Measurements from ENCODE around the gene RPS6KA4. TPM values are rescaled to one million over a fixed set of nuclear protein-coding genes. Genes with fewer than 3 reads are reported as not detected.
"Not testable (repeated sequence)": the region's sequence is repeated elsewhere in the genome, so short reads cannot be mapped to it uniquely, and the experiment has no call there.

The RPS6KA4 gene
- total RNA-seq, 1 donor from 2014 or later: 25.4 TPM

DNA sequence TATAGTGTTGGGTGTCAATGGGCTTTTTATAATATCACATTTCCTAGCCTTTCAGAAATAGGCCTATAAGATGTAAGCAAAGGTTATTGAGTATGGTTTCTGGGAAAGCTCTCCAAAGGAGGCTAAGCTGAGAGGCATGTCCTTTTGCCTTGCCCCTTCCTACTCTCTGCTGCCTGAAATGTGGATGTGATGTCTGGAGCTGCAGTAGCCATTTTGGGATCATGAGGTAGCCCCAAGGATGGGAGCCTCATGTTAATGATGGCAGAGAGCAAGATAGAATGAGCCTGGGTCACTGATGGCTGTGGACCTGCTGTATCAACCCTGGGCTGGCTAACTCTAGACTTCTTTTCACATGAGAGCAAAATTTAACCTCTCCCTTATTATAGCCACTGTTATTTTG is 29.0 kb downstream of the RPS6KA4 start:
- no peak for DNase-seq

DNA sequence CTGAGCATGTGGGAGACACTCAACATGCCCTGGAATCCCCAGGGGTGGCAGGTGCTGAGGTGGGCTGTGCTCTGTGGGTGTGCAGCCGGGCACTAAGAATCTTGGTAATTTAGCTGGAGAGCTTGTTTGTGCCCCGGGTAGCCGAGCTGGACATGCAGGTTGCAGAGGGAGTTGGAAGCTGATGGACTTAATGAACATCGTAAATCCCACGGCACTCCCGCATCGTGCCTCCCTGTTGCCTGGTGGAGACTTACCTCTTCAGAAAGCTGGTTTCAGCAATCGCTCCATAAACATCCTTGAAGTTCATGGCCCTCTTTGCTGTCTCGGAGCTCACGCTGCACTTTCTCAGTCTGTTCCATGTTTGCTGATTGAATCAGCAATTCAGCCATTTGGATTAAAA is 29.9 kb downstream of the RPS6KA4 start:
- DNase-seq: no peak

DNA sequence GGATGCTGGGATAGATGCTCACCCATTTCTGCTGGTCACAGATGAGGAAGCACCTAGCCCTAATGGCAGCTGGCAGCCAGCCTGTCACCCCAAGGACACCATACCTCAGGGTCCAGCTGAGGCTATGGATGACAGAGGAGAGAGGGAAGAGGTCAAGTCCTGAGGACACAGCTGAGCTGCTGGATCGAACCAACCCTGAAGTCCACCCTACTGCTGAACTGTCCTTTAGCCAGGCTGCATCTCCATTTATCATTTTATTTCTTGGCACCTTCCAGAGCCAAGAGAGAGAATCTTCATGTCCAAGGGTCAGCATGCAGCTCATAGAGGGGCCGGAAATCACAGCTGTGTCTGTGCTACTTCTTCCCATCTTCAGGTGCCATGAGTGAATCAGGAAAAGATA is 30.9 kb downstream of the RPS6KA4 start:
- DNase-seq: no peak

DNA sequence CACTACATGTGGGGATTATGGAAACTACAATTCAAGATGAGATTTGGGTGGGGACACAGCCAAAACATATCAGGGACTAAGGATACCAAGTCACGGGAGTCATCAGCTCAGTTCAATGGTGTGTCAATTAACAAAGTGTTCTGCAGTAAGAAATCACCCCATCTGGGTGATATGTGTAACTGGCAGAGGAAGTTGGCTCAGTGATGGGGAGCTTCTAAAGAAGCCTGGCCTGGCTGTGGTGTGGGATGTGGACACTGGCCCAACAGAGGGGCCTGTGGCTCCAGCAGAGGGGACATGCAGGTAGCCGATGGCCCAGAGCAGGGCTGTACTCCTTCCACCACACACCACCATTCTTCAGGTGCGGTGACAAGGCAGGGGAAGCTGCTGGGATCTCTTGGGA is 31.6 kb downstream of the RPS6KA4 start:
- no peak for DNase-seq

DNA sequence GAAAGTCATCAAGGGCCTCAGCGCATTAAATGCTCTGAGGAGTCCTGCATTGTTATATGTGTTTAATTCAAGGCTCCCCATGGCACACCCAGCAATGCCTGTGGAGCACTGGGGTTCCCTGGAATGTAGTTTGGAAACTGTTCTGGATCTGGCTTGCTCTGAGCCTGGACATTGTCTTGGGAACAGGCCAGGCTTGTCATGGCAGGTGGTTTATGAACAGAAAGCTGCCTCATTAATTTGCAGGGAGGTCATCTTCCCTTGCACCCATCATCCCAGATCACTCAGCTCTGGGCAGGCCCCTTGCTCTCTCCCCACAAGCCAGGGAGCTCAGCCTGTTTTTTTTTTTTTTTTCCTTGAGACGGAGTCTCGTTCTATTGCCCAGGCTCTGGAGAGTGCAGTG is 32.9 kb downstream of the RPS6KA4 start:
- no peak for DNase-seq

DNA sequence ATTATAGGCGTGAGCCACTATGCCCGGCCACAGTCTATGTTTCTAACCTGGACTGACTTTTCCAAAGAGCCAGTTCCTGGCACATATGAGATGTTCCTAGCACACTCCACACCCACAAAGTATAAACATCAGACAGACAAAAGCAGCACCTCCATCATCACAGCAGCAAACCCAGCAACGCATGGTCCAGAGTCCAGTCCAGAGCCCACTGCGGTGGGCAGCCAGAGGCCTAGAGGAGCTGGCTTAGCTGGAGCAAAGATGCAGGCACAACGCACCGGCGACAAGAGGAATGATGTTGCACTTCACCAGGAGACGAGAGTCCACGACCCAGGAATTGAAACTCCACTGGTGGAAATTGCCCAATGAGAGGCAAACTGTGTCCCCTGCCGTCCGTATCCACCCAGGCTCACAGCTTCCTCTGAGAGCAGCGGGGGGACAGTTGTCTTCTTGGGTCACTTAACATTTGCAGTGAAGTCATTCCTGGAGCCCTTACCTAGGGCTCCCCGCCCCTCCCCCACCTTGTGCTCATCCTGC is 36.6 kb downstream of the RPS6KA4 start:
- DNase-seq: no peak

DNA sequence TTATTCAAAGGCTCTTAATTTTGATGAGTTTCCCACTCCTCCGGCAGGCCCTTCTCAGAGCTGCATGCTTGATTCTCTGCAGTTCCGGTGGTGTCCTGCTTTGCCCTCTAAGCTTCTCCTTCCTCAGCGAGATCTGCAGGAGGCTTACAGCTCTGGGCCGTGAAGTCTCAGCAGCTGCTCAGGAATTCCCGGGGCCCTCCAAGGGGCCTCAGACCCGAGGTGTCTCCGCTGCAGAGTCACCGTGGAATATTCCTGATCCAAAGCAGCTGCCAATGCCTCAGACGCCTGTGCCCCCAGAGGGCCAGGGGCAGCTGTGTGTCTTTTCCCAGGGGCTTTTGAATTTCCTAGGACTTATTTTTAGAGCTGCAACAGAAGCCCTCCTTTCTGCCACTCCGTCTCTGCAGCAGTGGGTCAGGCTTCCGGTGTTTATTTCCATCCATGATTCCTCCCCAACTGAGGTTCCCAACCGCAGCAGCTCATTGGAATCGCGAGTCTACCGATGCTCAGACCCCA is 37.2 kb downstream of the RPS6KA4 start:
- peak; percentile 88 for DNase-seq

DNA sequence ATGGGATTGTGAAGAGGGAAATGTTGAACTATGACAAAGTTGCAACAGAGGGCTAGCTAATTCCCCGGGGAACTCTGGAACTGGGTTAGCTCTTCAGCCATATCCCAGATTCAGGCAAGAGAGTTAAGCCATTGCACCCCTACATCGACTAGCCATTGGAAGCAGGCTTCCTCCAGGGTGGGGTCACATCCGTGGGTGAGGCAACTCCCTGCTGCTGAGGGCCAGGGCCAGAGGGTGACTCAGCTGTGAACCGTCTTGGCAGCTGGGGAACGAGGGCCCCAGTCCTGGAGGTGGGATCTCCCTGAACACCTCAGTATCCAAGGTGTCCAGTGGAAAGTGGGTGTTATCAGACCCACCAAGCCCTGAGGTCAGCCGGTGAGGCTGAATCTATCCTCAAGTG is 41.1 kb downstream of the RPS6KA4 start:
- DNase-seq: no peak

DNA sequence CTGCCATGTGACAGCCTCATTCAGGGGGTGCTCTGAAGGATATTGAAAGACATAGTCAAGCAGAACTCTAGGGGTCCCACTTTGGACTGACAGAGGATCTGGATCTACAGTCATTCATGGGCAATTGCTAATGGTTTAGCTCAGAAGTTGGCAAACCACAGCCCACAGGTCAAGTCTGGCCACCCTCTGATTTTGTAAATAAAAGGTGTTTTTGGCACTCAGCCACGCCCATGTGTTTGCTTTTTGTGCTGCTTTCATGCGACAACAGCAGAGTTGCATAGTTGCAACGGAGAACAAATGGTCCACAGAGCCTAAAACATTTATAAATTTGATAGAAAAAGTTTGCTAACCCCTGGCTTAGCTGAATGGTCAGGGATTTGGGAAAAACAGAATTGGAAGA is 41.7 kb downstream of the RPS6KA4 start:
- DNase-seq: no peak

DNA sequence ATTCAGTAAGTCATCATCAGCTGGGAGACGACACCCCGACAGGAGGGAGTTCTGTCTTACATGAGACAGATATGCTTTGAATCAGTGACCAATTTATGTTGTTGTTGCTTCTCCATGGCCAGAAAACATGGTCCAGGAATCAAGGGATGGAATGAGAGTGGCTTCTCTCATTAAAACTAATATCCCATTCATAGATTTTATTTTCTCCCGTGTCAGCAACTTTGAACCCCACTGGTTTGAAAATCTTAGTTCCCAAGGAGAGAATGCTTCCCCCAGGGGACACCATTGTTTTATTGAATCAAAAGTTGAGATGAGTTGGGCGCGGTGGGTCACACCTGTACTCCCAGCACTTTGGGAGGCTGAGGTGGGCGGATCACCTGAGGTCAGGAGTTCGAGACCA is 42.8 kb downstream of the RPS6KA4 start:
- DNase-seq: no peak

DNA sequence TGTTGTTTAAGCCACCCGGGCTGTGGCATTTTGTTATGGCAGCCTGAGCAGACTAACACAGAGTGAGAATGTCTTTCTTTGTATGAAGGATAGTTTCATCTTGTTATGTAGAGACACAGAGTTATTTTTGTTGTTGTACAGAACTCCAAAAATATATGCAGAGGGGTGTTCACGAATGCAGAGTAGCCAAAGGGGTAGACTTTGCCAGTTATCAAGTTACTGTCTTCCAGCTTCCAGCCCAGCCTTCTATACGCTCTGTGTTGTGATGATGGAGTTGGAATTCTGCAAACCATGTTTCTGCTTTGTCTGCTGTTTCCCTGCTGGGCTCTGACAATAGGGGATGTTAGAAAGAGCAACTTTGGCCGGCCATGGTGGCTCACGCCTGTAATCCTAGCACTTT is 44.1 kb downstream of the RPS6KA4 start:
- no peak for DNase-seq

DNA sequence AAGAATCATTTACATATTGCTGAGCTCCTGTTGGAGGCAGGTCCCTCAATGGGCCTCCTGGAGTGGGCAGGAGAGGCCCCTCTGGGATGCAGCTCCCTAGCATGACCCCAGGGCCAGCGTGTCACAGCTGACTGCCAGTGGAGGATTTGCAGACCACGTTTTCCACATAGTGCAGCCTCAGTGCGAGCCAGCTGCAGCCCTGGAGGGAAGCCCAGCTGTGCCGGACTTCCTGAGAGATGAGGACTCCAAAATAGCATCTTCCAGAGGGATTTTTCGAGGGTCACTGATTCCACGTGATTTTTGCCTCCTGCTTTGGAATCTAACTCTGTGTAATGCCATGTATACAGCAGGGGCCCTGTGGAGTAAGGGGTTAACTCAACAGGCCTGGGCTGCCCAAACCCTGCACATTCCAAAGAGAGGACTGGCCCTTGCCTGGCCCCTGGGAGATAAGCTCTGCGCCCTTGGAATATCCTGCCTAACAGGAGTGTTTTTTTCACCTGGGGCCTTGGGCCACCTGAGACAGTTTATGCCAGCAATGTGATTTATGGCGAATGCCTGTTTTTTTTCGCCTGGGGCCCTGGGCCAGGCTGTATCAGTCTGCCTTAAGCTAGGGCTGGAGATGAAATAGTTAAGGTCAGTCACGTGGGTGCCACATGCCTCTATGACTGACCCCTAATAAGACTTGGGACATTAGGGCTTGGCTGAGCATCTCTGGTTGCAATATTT is 47.4 kb downstream of the RPS6KA4 start:
- peak; percentile 83 for DNase-seq

DNA sequence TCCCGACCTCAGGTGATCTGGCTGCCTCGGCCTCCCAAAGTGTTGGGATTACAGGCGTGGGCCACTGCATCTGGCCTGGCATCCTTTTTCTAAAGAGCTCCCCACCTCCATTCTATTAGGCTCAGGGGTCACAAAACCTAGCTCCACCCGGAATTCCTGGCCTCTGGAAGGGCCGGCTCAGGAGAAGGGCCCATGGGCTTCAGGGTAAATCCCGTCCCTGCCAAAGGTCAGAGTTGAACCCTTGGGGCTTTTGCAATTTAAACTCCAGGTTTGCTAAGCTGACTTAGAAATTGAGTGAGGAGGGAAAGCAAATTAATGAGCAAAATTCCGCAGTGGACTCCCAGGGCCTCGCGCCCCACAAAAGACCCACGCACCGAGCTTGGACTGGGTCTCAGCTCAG is 48.3 kb downstream of the RPS6KA4 start:
- no peak for DNase-seq

DNA sequence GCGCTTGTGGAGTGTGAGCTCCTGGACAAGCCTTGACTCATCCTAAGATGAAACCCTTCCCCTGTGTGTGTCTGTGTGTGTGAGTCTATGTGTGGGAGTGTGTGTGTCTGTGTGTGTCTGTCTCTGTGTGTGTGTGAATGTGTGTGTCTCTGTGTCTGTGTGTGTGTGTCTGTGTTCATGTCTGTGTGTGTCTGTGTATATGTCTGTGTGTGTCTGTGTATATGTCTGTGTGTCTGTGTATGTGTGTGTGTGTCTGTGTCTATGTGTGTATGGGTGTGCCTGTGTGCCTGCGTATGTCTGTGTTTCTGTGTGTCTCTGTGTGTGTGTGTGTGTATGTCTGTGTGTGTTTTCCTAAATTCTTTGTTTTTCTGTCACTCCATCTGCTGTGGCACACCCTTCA is 48.7 kb downstream of the RPS6KA4 start:
- no peak for DNase-seq

DNA sequence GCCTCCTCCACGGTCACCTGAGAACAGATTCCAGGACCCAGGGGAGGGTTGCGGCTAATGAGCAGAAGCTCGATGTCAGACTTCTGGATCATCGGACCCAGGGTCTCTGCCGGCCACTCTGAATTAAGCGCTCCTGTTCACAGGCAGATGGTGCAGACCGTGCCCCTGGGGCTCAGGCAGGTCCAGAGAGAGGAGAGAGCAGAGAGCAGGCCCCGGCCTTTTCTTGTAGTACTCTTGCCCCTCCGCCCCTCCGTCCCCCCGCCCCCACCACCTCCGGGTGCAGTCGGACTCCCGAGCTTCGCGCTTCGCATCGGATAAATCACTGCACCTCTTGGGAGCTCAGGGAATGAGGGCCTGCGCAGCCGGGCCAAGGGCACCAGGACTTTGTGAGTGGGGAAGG is 50.3 kb downstream of the RPS6KA4 start:
- no peak for DNase-seq

DNA sequence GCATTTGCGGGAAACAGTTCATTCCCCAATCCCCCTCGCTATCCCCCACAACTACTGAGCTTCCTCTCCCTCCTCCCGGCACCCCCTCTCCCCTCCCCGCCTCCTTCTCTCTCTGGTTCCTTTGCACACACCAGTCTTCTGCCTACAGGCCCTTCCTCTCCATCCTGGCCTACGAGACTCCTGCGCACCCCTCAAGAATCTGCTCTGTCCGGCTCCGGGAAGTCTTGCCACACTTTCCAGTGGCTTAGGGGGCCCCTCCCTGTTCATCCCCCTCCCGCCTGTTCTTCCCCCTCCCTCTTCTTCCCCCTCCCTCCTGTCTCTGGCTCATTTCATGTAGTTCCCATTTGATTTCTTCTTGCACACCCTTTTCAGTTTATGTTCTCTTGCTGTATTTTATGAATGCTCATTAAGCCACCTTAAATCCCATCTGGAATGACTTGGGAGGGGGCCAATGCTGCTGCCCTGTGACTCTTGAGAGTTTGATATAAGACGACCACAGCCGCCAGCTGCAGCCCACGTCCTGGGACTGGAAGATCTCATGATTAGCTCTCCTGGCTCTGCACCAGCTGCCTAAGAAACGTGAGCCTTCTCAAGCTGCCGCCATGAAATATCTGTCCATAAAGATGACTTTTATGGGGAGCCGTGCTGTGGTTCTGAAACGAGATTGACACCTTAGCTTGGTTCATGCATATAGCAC is 50.9 kb downstream of the RPS6KA4 start:
- peak; percentile 92 for DNase-seq

DNA sequence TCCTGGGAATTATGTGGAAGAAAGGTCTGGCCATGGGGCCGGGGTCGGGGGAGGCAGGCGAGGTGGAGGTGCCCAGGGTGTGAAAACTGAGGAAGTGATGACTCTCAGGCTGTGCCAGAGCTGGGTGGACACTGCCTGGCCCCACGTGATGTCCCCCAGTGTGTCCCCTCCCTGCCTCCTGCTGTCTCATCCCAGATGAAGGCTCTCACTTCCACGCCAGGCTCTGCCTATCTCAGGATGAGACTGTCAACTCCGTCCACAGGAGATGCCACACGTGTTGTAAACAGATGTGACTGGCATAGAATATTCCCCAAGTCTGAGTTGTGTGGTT is 51.4 kb downstream of the RPS6KA4 start:
- no peak for DNase-seq

DNA sequence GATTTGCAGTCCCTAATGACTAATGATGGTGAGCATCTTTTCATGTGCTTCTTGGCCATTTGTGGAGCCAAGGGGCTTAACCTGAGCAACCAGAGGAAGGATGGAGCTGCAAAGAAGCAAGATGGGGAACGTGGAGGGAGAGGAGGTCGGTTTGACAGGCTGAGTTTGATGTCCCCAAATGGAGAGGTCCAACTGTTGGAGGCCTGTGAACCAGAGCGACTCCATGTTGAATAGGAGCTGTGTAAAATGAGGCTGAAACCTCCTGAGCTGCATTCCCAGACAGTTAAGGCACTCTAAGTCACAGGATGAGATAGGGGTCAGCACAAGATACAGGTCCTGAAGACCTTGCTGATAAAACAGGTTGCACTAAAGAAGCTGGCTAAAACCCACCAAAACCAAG is 54.5 kb downstream of the RPS6KA4 start:
- no peak for DNase-seq

DNA sequence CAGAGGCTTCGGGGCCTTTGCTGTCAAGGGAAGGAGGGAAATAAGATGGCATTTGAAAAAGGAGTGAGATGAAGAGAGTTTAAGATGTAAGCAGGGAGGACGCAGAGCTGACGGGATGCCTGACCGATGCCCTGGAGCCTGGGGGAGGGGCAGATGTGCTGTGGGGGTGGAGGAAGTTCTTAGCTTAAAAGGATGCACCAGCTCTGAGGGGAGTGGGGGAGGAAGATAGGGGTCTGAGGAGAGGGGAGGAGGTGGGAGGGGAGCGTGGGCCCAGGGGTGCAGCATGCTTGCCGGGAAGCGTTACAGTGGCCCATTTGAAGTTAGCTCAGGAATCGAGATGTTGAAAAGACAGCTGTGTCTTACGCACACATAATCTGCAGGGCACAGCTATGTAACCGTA is 56.3 kb downstream of the RPS6KA4 start:
- DNase-seq: peak; percentile 40

DNA sequence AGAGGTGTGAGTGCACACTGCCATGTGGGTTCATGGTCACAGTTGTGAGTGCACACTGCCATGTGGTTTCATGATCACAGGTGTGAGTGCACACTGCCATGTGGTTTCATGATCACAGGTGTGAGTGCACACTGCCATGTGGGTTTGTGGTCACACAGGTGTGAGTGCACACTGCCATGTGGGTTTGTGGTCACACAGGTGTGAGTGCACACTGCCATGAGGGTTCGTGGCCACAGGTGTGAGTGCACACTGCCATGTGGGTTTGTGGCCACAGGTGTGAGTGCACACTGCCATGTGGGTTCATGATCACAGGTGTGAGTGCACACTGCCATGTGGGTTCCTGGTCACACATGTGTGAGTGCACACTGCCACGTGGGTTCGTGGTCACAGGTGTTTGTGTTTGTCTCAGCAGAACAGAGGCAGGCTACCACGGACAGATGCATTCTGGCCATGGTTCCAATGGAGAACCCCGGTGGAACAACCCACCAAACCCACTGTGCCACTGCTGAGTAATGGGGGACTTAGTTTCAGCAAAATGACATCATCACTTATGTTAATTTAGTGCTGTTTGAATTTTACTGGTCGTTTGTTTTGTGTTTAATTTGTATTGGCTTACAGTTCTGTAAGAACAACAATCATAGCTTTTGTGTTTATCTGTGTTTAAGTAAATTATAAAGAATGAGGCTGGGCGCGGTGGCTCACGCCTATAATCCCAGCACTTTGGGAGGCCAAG is 57.2 kb downstream of the RPS6KA4 start:
- no peak for DNase-seq

DNA sequence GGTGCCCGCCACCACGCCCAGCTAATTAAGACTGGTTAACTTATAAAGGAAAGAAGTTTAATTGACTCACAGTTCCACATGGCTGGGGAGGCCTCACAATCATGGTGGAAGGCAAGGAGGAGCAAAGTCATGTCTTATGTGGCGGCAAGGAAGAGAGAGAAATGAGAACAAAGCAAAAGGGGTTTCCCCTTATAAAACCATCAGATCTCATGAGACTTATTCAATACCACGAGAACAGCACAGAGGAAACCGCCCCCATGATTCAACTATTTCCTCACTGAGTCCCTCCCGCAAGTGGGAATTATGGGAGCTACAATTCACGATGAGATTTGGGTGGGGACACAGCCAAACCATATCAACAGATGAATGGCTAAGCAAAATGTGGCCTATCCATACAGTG is 59.3 kb downstream of the RPS6KA4 start:
- not testable (repeated sequence) for DNase-seq

DNA sequence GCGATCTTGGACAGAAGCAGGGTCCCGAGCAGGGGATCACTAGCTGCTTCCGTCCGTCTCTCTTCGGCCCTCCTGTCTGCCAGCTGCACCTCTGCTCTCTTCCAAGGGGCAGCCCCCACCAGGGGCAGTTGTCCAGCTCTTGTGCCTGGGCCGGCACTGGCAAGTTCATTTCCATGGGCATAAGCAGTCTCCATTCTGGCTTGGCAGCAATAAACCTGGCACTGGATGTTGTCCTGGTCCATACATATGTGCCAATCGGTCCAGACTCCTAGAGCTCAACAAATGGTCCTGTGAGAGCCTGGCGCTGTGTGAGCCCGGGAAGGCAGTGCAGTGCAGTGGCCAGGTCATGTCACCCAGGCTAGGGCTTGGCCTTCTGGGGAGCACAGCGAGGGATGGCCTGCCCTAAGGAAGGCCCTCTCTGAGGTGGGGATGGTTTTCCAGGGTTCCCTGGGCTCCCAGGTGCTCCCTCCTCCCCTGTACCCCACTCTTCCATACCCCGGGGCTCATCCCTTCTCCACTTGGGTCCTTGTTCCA is 60.4 kb downstream of the RPS6KA4 start:
- DNase-seq: no peak

Data from tongue (tissue), 2 donors.